ENCODE measurements around the gene TRPM3.

- no peak for TF ChIP-seq POLR2A (IDR thresholded peaks at IDR 0.05)
- TF ChIP-seq CTCF (IDR thresholded peaks at IDR 0.05): no peak
Observed at GRCh38 chr9:70881333-70881732, 240.1 kb downstream of the TRPM3 start.

All from esophagus squamous epithelium (tissue), 4 donors.